Measurements from ENCODE around the gene PRPH2. TPM values are rescaled to one million over a fixed set of nuclear protein-coding genes. Genes with fewer than 3 reads are reported as not detected.

PRPH2 gene
- total RNA-seq, 2 donors from 2014 or later = 0.32 to 0.35 TPM

DNA sequence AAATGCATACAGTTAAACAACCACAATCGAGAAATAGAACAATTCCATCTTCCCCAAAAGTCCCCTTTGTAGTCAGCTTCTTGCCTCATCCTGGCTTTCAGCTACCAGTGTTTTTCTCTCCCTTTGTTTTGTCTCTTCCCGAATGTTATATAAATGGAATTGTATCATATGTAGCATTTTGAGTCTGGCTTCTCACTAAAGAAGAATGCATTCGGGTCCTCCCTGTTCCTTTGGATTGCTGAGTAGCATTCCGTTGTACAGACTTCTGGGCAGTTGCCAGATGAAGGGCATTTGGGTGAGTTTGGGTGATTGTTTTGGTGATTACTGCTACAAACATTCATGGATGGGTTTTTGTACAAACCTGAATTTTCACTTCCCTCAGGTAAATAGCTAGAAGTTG is 27.8 kb downstream of the PRPH2 start:
- Histone ChIP-seq H3K4me3 (no peak overlapping the region), H3K36me3 (peaks cover 13% of the 10 kb centered on the region), H3K9me3 (no peaks in the 10 kb centered on the region), H3K27ac (no peak overlapping the region), H3K4me1 (no peaks in the 10 kb centered on the region), H3K9ac (ENCODE audit: low read depth in 2 of 2, low read length in 2 of 2) (no peak overlapping the region), H3K27me3 (no peaks in the 10 kb centered on the region)
- TF ChIP-seq, protein P1, sequence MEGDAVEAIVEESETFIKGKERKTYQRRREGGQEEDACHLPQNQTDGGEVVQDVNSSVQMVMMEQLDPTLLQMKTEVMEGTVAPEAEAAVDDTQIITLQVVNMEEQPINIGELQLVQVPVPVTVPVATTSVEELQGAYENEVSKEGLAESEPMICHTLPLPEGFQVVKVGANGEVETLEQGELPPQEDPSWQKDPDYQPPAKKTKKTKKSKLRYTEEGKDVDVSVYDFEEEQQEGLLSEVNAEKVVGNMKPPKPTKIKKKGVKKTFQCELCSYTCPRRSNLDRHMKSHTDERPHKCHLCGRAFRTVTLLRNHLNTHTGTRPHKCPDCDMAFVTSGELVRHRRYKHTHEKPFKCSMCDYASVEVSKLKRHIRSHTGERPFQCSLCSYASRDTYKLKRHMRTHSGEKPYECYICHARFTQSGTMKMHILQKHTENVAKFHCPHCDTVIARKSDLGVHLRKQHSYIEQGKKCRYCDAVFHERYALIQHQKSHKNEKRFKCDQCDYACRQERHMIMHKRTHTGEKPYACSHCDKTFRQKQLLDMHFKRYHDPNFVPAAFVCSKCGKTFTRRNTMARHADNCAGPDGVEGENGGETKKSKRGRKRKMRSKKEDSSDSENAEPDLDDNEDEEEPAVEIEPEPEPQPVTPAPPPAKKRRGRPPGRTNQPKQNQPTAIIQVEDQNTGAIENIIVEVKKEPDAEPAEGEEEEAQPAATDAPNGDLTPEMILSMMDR (IDR thresholded peaks at IDR 0.05) = no peak
- DNase-seq = no peak
- intact Hi-C loops (cut with DNase I) = no loop called here

DNA sequence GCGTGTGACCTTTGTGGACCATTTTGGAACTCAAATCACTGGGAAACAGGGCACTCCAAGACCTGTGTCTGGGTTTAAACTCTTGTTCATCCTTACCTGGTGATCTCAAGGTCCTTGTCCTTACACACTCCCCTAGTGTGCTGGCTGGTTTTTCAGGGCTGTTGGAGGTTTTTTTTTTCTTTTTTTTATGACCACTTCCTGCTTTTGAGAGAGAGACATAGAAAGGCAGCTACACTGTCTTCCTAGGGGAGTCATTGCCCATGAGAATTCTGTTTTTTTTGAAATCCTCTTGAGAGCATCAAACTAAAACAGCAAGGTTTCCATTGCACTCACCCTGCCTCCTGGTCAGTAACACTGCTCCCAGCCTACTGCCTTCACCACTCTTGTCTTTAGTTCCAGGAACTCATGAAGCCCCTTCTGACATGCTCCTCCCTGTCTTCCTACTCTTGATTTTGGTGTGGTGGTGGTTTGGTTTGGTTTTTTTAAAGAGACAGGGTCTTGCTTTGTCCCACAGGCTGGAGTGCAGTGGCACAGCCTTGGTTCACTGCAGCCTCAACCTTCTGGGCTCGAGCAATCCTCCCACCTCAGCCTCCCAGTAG is 28.6 kb downstream of the PRPH2 start:
- Histone ChIP-seq H3K36me3 (peaks cover 17% of the 10 kb centered on the region), H3K27ac (no peak overlapping the region), H3K4me3 (no peak overlapping the region), H3K9me3 (no peaks in the 10 kb centered on the region), H3K27me3 (no peaks in the 10 kb centered on the region), H3K9ac (ENCODE audit: low read depth in 2 of 2, low read length in 2 of 2) (no peak overlapping the region), H3K4me1 (no peaks in the 10 kb centered on the region)
- no peak for DNase-seq
- TF ChIP-seq, protein P1 (IDR thresholded peaks at IDR 0.05) = no peak
- intact Hi-C loops (cut with DNase I) = no loop called here

DNA sequence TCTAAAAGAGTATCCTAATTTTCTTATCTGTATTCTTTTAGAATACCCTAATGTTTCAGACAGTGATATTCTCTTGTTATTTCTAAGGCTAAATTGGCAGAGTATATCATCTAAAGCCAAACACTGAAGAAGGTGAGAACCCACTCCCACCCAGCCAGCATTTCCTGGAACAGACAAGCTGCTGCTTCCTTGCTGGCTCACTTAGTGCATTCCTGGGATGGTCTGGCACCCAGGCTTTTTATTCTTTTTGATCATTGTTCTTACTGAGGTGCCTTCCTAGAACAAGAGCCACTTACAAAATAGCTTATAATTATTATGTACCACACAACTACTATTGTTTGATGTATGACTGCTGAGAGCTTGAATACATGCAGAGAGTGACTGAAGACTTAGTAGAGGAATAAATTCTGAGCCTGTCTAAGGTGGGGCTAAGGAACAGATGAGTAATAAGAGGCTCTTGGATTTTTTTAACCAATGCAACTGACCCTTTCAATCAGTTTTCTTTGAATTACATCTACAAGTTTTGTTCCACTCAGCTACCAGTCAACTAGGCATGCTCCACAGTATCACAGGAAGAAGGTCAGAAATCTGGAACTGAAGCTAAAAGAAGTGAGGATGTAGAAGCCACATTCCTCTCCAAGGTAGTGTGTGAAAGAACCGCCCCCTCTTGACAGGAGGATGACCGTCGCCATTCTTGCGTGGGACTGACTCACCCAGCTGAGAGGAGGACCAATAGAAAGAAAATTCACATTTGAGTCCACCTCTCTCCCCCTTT is 30.1 kb downstream of the PRPH2 start:
- Histone ChIP-seq H3K4me3 (no peak overlapping the region), H3K27ac (no peak overlapping the region), H3K27me3 (no peaks in the 10 kb centered on the region), H3K9me3 (no peaks in the 10 kb centered on the region), H3K36me3 (peaks cover 17% of the 10 kb centered on the region), H3K4me1 (no peaks in the 10 kb centered on the region), H3K9ac (ENCODE audit: low read depth in 2 of 2, low read length in 2 of 2) (no peak overlapping the region)
- no peak for DNase-seq
- TF ChIP-seq, protein P1 (IDR thresholded peaks at IDR 0.05) = no peak
- intact Hi-C loops (cut with DNase I) = no loop called here

DNA sequence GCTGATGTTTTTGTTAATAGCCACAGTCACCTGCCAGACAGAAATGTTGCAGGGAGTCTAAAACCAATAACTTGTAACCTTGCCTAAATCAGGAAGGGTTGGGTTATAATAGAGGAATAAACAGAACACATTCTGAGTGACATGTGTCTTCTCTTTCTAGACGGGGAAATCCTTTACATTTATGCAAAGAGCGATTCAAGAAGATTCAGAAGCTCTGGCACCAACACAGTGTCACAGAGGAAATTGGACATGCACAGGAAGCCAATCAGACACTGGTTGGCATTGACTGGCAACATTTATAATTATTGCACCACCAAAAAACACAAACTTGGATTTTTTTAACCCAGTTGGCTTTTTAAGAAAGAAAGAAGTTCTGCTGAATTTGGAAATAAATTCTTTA is 31.5 kb downstream of the PRPH2 start:
- DNase-seq = no peak
- Histone ChIP-seq H3K9me3 (no peaks in the 10 kb centered on the region), H3K4me3 (no peak overlapping the region), H3K27me3 (no peaks in the 10 kb centered on the region), H3K27ac (no peak overlapping the region), H3K36me3 (peaks cover 18% of the 10 kb centered on the region), H3K4me1 (no peaks in the 10 kb centered on the region), H3K9ac (ENCODE audit: low read depth in 2 of 2, low read length in 2 of 2) (no peak overlapping the region)
- TF ChIP-seq, protein P1 (IDR thresholded peaks at IDR 0.05) = no peak
- intact Hi-C loops (cut with DNase I) = no loop called here

DNA sequence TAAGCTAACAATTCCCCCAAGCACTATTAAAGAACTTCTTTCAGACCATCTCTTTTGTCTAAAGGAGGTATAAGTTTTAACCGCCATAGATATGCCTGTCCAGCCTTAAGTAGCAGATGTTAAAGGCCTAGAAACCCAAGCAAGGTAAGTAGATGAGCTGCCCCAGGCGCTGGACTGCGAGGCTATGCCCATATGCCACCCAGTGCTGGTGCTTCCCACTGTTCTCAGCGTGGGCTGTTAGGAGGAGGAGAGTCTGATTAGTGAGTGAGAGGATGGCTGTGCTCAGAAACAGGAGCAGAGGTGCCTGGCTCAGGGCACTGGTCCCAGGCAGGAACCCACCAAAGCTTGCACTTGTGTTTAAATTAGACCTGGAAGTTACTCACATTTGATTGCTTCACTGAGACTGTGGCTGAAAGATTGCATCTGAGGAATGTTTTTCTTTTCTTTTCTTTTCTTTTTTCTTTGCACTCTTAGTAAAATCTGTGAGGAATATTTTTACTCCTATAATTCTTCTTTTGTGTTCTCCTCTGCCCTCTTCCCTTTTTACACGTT is 32.2 kb downstream of the PRPH2 start:
- Histone ChIP-seq H3K36me3 (peaks cover 22% of the 10 kb centered on the region), H3K27me3 (no peaks in the 10 kb centered on the region), H3K9ac (ENCODE audit: low read depth in 2 of 2, low read length in 2 of 2) (no peak overlapping the region), H3K4me3 (no peak overlapping the region), H3K9me3 (no peaks in the 10 kb centered on the region), H3K4me1 (no peaks in the 10 kb centered on the region), H3K27ac (no peak overlapping the region)
- TF ChIP-seq, protein P1 (IDR thresholded peaks at IDR 0.05) = no peak
- intact Hi-C loops (cut with DNase I) = no loop called here
- no peak for DNase-seq
